Mucosa of descending colon (tissue), 3 donors: ENCODE data around the gene MAPKAP1. TPM values are rescaled to one million over a fixed set of nuclear protein-coding genes. Genes with fewer than 3 reads are reported as not detected.

ENCODE experiments used
- ATAC-seq: fragments of 200-7000 bp; cut with Tn5 transposase; one replicate; pipeline ENCODE4 v1.9.1; 2020; ENCODE audit warnings: mild to moderate bottlenecking, moderate library complexity
- DNase-seq, 3 donors: peaks; one replicate each; pipeline ENCODE4 v3.0.0-alpha.2; 2020
- H3K36me3 ChIP-seq: fragments of 200-600 bp; one replicate; pipeline ENCODE4 v1.8.0; 2021; ENCODE audit warnings: low read depth, mild to moderate bottlenecking
- H3K4me1 ChIP-seq: fragments of 200-600 bp; one replicate; pipeline ENCODE4 v1.8.0; 2021; ENCODE audit warnings: low read depth, mild to moderate bottlenecking
- H3K4me3 ChIP-seq: fragments of 200-600 bp; one replicate; pipeline ENCODE4 v1.8.0; 2021; ENCODE audit warnings: mild to moderate bottlenecking
- H3K9me3 ChIP-seq: fragments of 200-600 bp; one replicate; pipeline ENCODE4 v1.8.0; 2021; ENCODE audit warnings: mild to moderate bottlenecking
- intact Hi-C, 2 donors: fragments of 100-400 bp; cut with DNase I in 1 of 2; cut with micrococcal nuclease in 1 of 2; formaldehyde crosslinking; loops; one replicate each; pipeline versions ENCODE4 v1.11.0 to v1.11.1; 2022; cut with DNase I, micrococcal nuclease
- total RNA-seq, 3 donors: library from RNA; stranded (reverse); fragmentation: NEBNext Ultra II Directional in 2 of 3; extraction: Animal tissue kit (Norgen Biotek cat#: 25700) in 2 of 3; gene quantifications; one replicate each; pipeline versions ENCODE4 v1.2.1 to v1.2.4, GENCODE V29; 2021 to 2023
- TF ChIP-seq, protein P1 (sequence below): fragments of 200-600 bp; IDR thresholded peaks from one replicate; pipeline ENCODE4 v1.8.0; 2022; ENCODE audit warnings: antibody characterized with exemption, mild to moderate bottlenecking
- donor health status: DM: no; HTN: no; CAD: no; lungs with moderate emphysema.
- donor health status: DM: no; HTN: no; CAD: no.
- donor health status: DM: no; HTN: yes; CAD: no.

Gene MAPKAP1
- total RNA-seq, 3 donors from 2014 or later = 73.2 to 98.4 (median 84.9) TPM

DNA sequence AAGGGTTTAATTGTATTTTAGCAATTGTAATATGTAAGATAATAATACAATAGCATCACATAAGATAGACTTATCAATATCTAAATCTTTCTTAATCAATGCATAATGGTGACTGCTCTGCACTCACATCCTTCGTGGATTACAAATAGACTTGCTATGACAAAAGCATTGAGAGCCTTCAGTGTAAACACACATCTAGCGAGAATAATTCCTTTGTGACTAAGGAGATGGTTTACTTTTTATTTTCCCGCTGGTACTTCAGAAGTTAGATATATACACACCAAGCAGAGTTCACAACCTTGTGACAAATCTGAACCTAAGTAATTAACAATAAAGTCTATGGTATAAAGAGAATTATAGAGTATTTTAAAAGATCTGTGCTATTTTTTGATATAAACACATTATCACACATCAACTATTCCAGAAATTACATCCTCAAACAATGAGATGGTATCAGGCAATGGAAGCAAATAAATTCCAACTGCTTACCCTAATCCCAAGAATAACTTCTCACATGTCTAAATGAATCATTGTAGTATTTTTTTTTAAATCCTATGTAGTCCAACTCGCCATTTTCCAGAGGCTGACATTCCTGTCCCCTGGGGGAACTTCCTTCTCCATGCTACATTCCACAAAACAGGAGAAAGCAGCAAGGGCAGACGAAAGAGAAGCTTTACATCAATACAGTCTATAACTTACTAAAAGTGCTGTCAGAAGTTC, 51.2 kb downstream of the MAPKAP1 start:
- DNase-seq = no peak
- Histone ChIP-seq H3K36me3 (no peaks in the 10 kb centered on the region), H3K4me3 (no peak overlapping the region), H3K4me1 (no peaks in the 10 kb centered on the region), H3K9me3 (no peaks in the 10 kb centered on the region)
- intact Hi-C loops = no loop called here
- ATAC-seq = no peak
- TF ChIP-seq, protein P1, sequence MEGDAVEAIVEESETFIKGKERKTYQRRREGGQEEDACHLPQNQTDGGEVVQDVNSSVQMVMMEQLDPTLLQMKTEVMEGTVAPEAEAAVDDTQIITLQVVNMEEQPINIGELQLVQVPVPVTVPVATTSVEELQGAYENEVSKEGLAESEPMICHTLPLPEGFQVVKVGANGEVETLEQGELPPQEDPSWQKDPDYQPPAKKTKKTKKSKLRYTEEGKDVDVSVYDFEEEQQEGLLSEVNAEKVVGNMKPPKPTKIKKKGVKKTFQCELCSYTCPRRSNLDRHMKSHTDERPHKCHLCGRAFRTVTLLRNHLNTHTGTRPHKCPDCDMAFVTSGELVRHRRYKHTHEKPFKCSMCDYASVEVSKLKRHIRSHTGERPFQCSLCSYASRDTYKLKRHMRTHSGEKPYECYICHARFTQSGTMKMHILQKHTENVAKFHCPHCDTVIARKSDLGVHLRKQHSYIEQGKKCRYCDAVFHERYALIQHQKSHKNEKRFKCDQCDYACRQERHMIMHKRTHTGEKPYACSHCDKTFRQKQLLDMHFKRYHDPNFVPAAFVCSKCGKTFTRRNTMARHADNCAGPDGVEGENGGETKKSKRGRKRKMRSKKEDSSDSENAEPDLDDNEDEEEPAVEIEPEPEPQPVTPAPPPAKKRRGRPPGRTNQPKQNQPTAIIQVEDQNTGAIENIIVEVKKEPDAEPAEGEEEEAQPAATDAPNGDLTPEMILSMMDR = no peak

DNA sequence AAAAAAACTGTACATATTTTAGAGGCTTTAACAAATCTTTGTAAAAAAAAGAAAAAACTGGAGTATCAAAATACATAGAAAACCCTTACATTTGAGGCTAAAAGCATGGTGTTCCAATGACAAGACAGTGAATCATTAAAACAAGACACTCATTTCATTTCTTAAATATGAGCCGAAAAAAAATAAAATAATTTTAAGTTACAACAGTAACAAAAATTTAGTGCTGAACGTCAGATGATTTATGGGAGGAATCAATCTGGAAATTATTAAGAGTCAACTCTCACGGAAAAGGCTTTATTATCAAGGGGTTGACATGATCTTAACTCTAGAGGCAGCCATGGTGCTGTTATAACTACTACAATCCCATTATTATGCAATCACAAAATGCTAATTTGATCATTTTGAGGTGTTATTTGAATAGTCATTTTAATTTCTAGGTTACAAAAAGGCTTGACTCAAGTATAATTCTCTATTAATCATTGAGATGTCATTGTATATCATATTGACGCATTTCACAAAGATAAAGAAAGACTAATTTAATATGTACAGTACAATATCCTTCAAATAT, 51.9 kb downstream of the MAPKAP1 start:
- ATAC-seq (no peak), DNase-seq (no peak)
- H3K36me3 ChIP-seq = no peaks in the 10 kb centered on the region
- no peak overlapping the region for H3K4me3 ChIP-seq
- no peaks in the 10 kb centered on the region for H3K4me1 ChIP-seq
- TF ChIP-seq, protein P1 = no peak
- H3K9me3 ChIP-seq = no peaks in the 10 kb centered on the region
- intact Hi-C loops = no loop called here

DNA sequence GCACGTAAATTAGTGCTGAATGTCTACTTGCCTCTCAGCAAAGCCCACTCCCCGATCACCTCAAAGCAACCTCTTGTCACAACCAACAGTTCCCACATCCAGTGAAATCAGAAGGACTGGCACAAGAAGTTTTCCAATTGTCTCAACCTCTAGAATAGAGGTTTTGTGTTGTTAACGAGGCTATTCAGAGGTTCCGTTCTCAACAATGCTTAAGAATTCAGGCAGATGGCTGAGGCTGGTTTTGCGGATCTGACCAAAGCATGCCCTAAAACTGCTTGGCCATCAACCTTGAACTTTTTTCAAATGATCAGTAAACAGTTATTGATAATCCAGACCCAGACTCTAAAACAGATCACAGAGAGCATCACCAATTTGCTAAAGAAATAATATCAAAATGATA, 52.9 kb downstream of the MAPKAP1 start:
- TF ChIP-seq, protein P1 = no peak
- Histone ChIP-seq H3K9me3 (no peaks in the 10 kb centered on the region), H3K4me3 (no peak overlapping the region), H3K36me3 (no peaks in the 10 kb centered on the region), H3K4me1 (no peaks in the 10 kb centered on the region)
- intact Hi-C loops = no loop called here
- DNase-seq (no peak), ATAC-seq (no peak)

DNA sequence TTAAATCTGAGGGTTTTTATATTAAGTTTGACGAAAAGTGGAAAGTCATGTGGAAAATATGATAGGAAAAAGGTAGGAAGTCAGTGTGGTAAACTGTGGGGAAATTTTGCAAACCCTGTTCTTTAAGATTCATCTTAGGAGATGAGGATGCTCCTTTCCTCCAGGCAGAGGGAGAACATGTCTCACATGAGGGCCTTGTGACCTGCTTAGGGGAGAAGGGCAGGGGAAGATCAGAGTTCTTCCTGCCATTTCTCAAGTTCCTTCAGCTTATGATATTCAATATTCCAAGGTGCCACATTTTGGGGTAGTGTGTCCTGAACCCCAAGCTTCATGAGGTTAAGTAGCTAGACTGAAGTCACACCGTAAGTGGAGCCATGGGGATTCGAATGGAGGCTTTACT, 53.7 kb downstream of the MAPKAP1 start:
- Histone ChIP-seq H3K4me1 (no peaks in the 10 kb centered on the region), H3K36me3 (no peaks in the 10 kb centered on the region), H3K4me3 (no peak overlapping the region), H3K9me3 (no peaks in the 10 kb centered on the region)
- DNase-seq (no peak), ATAC-seq (no peak)
- TF ChIP-seq, protein P1 = no peak
- intact Hi-C loops = no loop called here

DNA sequence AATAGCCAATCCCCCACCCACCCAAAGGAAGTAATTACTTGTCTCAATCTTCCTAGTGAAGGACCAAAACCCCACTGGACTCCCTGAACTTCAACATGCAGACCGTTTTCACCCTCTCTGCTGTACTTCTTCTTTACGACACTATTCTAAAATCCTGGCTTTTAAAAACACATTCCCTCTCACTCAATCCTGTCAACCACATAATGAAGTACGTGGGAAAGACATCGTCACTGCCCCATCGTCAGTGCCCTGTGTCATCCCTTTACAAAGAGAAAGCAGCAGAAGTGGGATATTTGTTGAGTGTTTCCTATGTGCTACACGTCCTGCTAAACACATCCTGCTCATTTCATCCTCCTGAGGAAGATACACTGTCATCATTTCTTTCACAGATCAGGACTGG, 54.2 kb downstream of the MAPKAP1 start:
- Histone ChIP-seq H3K36me3 (no peaks in the 10 kb centered on the region), H3K4me1 (no peaks in the 10 kb centered on the region), H3K9me3 (no peaks in the 10 kb centered on the region), H3K4me3 (no peak overlapping the region)
- intact Hi-C loops = no loop called here
- TF ChIP-seq, protein P1 = no peak
- no peak for DNase-seq
- no peak for ATAC-seq
